Subcutaneous adipose tissue (tissue), 4 donors: ENCODE results near the gene DEAF1. TPM values are rescaled to one million over a fixed set of nuclear protein-coding genes. Genes with fewer than 3 reads are reported as not detected.

Experiments used
- CTCF ChIP-seq: fragments of 450-650 bp; IDR thresholded peaks from one replicate; pipeline ENCODE4 v1.5.1; 2016; ENCODE audit warnings: low read depth, mild to moderate bottlenecking, control low read depth, antibody characterized with exemption, moderate library complexity
- total RNA-seq, 4 donors: library from RNA; depleted of rRNA; stranded (reverse); fragments of >200 nt; gene quantifications; one replicate each; pipeline ENCODE4 v1.1.0, GENCODE V29; 2016

DEAF1 gene
- total RNA-seq, 4 donors from 2014 or later: 14.0 to 28.4 (median 18.4) TPM

DNA sequence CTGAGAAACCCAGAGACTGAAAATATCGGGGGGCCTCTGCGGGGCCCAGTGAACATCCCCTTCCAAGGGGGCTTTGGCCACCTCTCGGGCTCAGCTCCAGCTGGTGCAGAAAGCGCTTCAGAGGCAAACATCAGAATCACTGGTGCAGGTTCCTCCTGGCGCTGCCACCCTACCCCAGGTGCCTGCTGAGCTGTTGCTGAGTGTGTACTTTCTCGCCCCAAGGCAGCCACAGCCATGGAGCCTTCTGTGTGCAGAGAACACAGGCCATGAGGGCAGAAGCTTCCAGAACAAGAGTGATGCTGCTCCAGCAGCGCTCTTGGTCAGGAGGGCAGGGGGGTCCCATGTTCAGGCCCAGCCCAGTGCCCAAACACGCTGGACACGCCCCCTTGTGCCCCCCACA is 51.7 kb downstream of the DEAF1 start:
- no peak for TF ChIP-seq CTCF

GRCh38 chr11:641806-642370 is 53.1 kb downstream of the DEAF1 start:
- no peak for TF ChIP-seq CTCF

GRCh38 chr11:640021-640706 is 54.9 kb downstream of the DEAF1 start:
- TF ChIP-seq CTCF: no peak

GRCh38 chr11:639332-639955 is 55.6 kb downstream of the DEAF1 start:
- TF ChIP-seq CTCF: no peak

DNA sequence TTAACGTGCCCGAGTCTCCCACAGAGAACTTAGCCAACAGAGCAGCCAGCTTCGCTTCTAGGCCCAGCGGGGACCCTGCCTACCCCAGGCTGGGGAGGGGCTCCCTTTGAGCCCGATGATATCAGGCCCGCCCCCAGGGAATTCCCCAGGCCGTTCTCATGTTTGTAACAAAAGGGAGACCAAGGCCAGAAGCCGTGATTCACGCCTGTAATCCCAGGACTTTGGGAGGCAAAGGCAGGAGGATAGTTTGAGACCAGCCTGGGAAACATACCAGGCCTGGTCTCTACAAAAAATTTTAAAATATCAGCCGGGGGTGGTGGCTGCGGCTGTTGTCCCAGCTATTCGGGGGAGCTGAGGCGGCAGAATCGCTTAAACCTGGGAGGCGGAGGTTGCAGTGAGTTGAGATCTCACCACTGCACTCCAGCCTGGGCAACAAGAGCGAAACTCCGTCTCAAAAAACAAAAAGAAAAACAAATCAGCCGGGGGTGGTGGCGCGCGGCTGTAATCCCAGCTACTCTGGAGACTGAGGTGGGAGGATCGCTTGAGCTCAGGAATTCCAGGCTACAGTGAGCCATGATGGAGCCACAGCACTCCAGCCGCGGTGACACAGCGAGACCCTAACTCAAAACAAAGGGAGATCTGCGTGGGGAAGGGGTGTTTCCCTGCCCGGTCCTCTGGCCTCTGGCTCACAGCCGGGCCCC is 56.2 kb downstream of the DEAF1 start:
- no peak for TF ChIP-seq CTCF

DNA sequence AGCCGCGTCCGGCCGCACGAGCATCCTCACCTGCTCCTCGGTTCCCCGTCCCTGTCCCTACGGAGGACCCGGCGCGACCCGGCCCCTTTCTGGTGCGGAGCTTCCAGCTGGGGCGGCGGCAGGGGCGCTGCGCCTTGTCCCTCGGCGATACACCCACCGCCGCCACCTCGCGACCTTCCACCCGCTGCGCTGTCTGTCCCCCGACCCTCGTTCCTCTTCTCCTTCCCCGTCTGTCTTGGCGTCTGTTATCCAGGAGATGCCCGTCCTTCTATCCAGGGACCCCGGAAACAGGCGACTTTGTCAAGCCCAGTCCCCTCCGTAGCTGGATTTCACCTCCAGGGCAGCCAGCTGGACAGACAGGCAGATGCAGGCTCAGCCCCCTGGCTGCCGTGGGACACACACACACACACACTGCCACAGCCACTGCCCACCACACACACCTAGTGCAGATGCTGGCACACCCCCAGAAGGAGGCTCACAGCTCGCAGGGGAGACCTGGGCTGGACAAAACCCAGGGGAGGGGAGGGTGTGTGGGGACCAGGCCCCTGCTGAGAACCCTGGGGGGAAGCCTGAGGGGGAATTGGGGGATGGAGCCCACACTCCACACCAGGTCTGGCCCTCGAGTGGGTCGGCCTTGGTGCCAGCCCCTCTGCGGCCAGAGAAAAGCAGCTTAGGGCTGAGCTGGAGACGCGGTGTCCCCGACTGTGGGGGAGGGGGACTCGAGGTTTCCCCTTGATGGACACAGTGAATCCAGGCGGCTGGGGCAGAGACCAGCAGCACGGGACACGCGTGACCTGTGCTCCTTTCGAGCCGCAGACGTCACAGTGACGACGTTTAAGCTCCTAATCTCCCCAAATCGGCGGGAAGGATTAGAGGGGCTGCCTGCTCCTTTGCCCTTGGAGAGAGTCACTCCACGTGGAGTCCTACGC is 57.2 kb downstream of the DEAF1 start:
- TF ChIP-seq CTCF: no peak
